Skeletal muscle tissue (tissue), 4 donors: Measurements from ENCODE around the gene KCNMB3. TPM values are rescaled to one million over a fixed set of nuclear protein-coding genes. Genes with fewer than 3 reads are reported as not detected.
"Not testable (repeated sequence)": the region's sequence is repeated elsewhere in the genome, so short reads cannot be mapped to it uniquely, and the experiment has no call there.

Source experiments
- H3K27ac ChIP-seq: one replicate; pipeline ENCODE4 v1.7.0; 2013; ENCODE audit warnings: mild to moderate bottlenecking, low read depth, low read length, inconsistent platforms
- H3K27me3 ChIP-seq, 3 donors: one replicate each; pipeline ENCODE4 v1.7.0; 2013; ENCODE audit warnings: low read length in 3 of 3; ENCODE audit not compliant: control insufficient read depth in 3 of 3, insufficient read depth in 3 of 3
- H3K36me3 ChIP-seq, 3 donors: one replicate each; pipeline ENCODE4 v1.7.0; 2013; ENCODE audit warnings: low read length in 3 of 3; ENCODE audit not compliant: control insufficient read depth in 3 of 3, insufficient read depth in 3 of 3
- H3K4me1 ChIP-seq, 3 donors: one replicate each; pipeline ENCODE4 v1.7.0; 2013; ENCODE audit warnings: low read length in 3 of 3, mild to moderate bottlenecking in 3 of 3; ENCODE audit not compliant: control insufficient read depth in 3 of 3, insufficient read depth in 3 of 3
- H3K4me3 ChIP-seq, 3 donors: one replicate each; pipeline ENCODE4 v1.7.0; 2013; ENCODE audit warnings: low read length in 3 of 3
- H3K9ac ChIP-seq, 3 donors: one replicate each; pipeline ENCODE4 v1.7.0; 2013; ENCODE audit warnings: low read length in 3 of 3, mild to moderate bottlenecking in 3 of 3, moderate library complexity in 2 of 3, low read depth in 1 of 3
- H3K9me3 ChIP-seq, 3 donors: one replicate each; pipeline ENCODE4 v1.7.0; 2013; ENCODE audit warnings: low read length in 3 of 3; ENCODE audit not compliant: control insufficient read depth in 3 of 3
- total RNA-seq: library from RNA; depleted of rRNA; stranded (reverse); fragments of >200 nt; gene quantifications from one replicate; pipeline ENCODE4 v1.2.3, GENCODE V29; 2014
- donor health status: Osteomylitis.

KCNMB3 gene
- total RNA-seq, 1 donor from 2014 or later: 2.6 TPM

DNA sequence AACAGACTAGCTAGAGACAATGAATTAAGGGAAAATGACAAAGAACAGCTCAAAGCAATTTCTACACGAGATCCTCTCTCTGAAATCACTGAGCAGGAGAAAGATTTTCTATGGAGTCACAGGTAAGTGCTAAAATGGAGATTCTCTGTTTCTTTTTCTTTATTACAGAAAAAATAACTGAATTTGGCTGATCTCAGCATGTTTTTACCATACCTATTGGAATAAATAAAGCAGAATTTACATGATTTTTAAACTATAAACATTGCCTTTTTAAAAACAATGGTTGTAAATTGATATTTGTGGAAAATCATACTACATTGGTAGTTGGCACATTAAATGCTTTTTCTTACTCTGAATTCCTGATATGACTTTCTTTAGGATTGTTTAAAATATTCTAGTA, 32.7 kb downstream of the KCNMB3 start:
- H3K36me3 ChIP-seq, H3K9me3 ChIP-seq, H3K9ac ChIP-seq, H3K4me1 ChIP-seq, H3K27me3 ChIP-seq, H3K27ac ChIP-seq, H3K4me3 ChIP-seq: not testable (repeated sequence)

DNA sequence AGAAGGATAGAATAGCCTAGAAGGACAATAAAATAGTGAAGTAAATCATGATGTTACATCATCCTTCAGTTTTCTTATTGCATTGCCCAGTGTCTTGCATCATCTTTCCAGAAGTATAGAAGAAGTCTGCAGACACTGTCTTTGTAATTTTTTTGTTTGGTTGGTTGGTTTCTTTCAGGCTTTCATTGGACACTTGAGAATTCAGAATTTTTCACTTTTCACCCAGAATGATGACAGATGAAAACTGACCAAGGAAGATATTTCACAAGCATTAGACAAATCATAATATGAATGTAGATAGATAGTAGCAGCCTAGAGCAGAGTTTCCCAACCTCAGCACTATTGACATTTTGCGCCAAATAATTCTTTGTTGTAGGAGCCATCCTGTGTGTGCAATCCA, 35.4 kb downstream of the KCNMB3 start:
- not testable (repeated sequence) for H3K27me3 ChIP-seq, H3K9me3 ChIP-seq, H3K9ac ChIP-seq, H3K27ac ChIP-seq, H3K4me1 ChIP-seq, H3K4me3 ChIP-seq
- H3K36me3 ChIP-seq: peaks cover 4 to 17% (median 6%) of the 10 kb centered on the region in 3 donors

DNA sequence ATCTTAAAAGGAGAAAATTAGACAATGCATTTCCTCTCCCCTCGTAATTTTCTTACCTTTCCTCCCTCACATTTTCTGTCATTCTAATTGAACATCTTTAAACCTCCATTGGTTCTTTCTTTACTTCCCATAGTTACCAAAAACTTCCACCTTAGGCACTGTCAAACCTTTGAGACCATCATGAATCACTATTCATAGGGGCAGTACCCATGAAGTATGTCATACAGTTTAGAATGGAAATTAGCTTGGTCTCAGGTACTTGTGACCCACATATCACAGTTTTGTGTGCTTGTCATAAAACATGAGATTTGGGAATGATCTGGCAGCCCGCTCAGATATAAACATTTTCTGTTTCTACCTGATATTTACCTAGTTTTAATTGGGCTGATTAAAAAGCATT, 50.1 kb downstream of the KCNMB3 start:
- H3K27me3 ChIP-seq: no peaks in the 10 kb centered on the region
- no peak overlapping the region for H3K4me3 ChIP-seq
- H3K9ac ChIP-seq: no peak overlapping the region
- H3K27ac ChIP-seq: no peak overlapping the region
- peaks cover 0 to 3% (median 0%) of the 10 kb centered on the region in 3 donors for H3K4me1 ChIP-seq
- no peaks in the 10 kb centered on the region for H3K9me3 ChIP-seq
- H3K36me3 ChIP-seq: peaks cover 7 to 12% (median 7%) of the 10 kb centered on the region in 3 donors

DNA sequence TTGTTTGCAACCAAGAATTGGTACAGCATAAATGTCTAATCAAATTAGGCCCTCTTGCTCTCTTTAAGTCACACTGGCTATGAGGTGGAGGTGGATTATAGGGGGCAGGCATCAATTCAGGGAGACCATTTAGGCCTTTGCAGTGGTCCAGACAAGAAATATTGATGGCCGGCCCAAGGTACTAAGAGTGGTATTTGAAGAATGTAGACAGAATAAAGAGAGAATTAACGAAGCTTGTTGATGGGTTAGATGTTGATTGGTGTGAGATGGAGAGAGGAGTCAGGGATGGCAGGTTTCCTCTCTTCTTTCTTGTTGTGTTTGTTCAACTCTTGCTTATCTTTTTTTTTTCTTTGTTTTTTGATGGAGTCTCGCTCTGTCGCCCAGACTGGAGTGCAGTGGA, 54.2 kb downstream of the KCNMB3 start:
- Histone ChIP-seq H3K4me3 (no peak overlapping the region), H3K27ac (no peak overlapping the region), H3K27me3 (no peaks in the 10 kb centered on the region), H3K36me3 (peaks cover 0 to 1% (median under 1%) of the 10 kb centered on the region in 3 donors), H3K9me3 (no peaks in the 10 kb centered on the region), H3K9ac (no peak overlapping the region), H3K4me1 (peaks cover 6 to 8% (median 7%) of the 10 kb centered on the region in 3 donors)

- Histone ChIP-seq H3K27ac (no peak overlapping the region), H3K4me1 (peaks cover 6 to 8% (median 7%) of the 10 kb centered on the region in 3 donors), H3K9me3 (no peaks in the 10 kb centered on the region), H3K9ac (no peak overlapping the region), H3K27me3 (no peaks in the 10 kb centered on the region), H3K4me3 (no peak overlapping the region), H3K36me3 (no peaks in the 10 kb centered on the region)
Measured at GRCh38 chr3:179196098-179196497, 54.8 kb downstream of the KCNMB3 start.

- H3K4me1 ChIP-seq: peaks cover 7 to 10% (median 8%) of the 10 kb centered on the region in 3 donors
- H3K9ac ChIP-seq: no peak overlapping the region
- no peak overlapping the region for H3K27ac ChIP-seq
- H3K36me3 ChIP-seq: no peaks in the 10 kb centered on the region
- no peaks in the 10 kb centered on the region for H3K27me3 ChIP-seq
- H3K9me3 ChIP-seq: no peaks in the 10 kb centered on the region
- no peak overlapping the region for H3K4me3 ChIP-seq
Measured at GRCh38 chr3:179194931-179195330, 56.0 kb downstream of the KCNMB3 start.

Other genes starting within 250 kb of the KCNMB3 start
- 5.2 TPM for gene ZMAT3, start 179.3 kb downstream of the KCNMB3 start, total RNA-seq
- 20.4 TPM for gene PIK3CA, start 102.8 kb downstream of the KCNMB3 start, total RNA-seq
- 44.9 TPM for gene ZNF639, start 71.9 kb upstream of the KCNMB3 start, total RNA-seq
- gene MFN1, start 96.6 kb upstream of the KCNMB3 start, total RNA-seq: 51.1 TPM
- 60.5 TPM for gene GNB4, start 200.4 kb upstream of the KCNMB3 start, total RNA-seq